Prostate gland (tissue), 2 donors: ENCODE results near the gene LYPD6B.

ENCODE experiments used
- POLR2A ChIP-seq: fragments of 450-650 bp; IDR thresholded peaks from one replicate; pipeline ENCODE4 v1.6.1; 2016; ENCODE audit warnings: antibody characterized with exemption, mild to moderate bottlenecking
- POLR2AphosphoS5 ChIP-seq: sonication (generic); formaldehyde crosslinking; IDR thresholded peaks from one replicate; pipeline ENCODE4 v1.6.1; 2017; ENCODE audit warnings: antibody characterized with exemption
- TF ChIP-seq, protein P1 (sequence below), 4 experiments: fragments of 200-600 bp in 2 of 4; fragments of 450-650 bp in 2 of 4; sonication (generic) in 2 of 4; IDR thresholded peaks; 1 replicate in 3 of 4; 2 replicates in 1 of 4; pipeline ENCODE4 v1.5.1; 2016 to 2019; ENCODE audit warnings: antibody characterized with exemption in 4 of 4, mild to moderate bottlenecking in 2 of 4, moderate library complexity in 2 of 4

DNA sequence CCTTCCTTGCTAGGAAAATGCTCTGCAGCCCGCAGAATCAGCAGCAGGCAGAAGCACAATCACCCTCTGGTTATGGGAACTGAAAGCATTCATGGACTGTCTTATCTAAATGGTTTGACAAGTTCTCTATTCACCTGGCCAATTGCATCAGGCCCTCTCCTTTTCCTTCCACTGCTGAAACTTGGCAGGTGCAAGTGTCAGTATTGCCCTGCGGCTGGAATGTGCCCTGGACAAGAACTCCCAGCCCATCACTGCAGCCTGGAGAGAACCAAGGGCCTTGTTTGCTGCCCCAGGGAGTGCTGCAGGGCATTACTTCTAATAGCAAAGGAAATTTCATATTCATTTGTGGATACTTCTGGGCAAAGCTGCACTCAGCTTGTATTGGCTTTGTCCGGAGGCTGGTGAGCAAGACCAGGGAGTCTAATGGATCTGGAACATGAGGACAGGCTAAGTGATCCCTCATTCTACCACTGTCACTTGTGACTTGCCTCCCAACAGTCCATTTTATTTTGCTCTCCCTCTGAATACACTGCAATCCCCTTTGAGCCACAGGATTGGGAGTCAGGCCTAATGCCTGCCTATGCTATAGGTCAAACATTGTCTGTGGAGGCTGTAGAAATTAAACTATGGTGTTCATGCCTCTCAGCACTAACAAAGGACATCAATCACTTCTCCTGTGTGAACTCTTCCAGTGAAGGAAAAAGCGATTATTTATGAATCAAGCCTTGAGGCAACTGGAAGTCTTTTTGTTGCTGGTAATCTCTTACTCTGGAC, 116.9 kb downstream of the LYPD6B start:
- TF ChIP-seq, protein P1, sequence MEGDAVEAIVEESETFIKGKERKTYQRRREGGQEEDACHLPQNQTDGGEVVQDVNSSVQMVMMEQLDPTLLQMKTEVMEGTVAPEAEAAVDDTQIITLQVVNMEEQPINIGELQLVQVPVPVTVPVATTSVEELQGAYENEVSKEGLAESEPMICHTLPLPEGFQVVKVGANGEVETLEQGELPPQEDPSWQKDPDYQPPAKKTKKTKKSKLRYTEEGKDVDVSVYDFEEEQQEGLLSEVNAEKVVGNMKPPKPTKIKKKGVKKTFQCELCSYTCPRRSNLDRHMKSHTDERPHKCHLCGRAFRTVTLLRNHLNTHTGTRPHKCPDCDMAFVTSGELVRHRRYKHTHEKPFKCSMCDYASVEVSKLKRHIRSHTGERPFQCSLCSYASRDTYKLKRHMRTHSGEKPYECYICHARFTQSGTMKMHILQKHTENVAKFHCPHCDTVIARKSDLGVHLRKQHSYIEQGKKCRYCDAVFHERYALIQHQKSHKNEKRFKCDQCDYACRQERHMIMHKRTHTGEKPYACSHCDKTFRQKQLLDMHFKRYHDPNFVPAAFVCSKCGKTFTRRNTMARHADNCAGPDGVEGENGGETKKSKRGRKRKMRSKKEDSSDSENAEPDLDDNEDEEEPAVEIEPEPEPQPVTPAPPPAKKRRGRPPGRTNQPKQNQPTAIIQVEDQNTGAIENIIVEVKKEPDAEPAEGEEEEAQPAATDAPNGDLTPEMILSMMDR (IDR thresholded peaks at IDR 0.05): no peak
- TF ChIP-seq POLR2A (no peak), POLR2AphosphoS5 (no peak)
